Caki2 (cell line): ENCODE measurements around the gene TTLL11. TPM values are rescaled to one million over a fixed set of nuclear protein-coding genes. Genes with fewer than 3 reads are reported as not detected.

Experiments
- DNase-seq: peaks from one replicate; pipeline ENCODE4 v3.0.0-alpha.2; 2015; ENCODE audit warnings: low read depth
- in situ Hi-C: cut with HindIII; loops from 2 replicates; pipeline ENCODE4 v1.10.0; 2016; ENCODE audit warnings: low sequenced_read_pairs, low pct_unique_long_range_greater_than_20kb, mixed read lengths
- total RNA-seq: library from RNA; depleted of rRNA; stranded (reverse); fragments of >200 nt; shearing (Covaris generic); gene quantifications from 2 replicates; pipeline ENCODE4 v1.2.3, GENCODE V29; 2014; ENCODE audit warnings: low replicate concordance

The TTLL11 gene
- total RNA-seq, 1 experiment from 2014 or later, result 1.7 TPM

DNA sequence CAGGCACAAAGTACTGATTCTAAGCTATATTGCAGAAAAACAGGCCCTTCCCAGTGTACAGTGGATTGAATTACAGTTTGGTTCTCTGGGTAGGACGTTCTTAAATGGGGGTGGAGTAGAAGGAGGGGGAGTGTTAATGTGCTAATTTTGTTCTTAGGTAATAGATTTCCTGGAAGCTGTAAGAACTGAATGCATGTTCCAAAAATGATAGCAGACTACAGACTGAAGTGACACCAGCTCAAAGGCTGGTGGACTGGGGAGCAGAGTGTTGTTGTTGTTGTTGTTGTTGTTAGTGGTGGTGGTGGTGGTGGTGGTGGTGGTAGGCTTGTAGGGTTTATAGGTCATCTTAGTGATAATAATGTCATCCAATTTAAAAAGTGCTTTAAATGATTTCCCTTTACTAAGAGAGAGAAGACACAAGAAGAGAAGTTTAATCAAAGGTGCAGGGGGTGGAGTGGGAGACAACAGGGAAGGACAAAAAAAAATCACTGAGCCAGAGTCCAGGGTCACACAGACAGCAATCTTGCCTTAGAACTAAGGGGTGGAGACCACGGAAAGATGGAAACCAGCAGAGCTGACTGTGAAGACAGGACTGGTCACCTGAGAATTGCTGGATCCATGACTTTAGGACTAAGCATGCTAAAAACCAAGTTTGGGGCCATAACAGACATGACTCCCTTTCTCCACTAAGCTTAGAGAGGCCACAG is 27.0 kb downstream of the TTLL11 start:
- no peak for DNase-seq
- in situ Hi-C loops, result no loop called here

DNA sequence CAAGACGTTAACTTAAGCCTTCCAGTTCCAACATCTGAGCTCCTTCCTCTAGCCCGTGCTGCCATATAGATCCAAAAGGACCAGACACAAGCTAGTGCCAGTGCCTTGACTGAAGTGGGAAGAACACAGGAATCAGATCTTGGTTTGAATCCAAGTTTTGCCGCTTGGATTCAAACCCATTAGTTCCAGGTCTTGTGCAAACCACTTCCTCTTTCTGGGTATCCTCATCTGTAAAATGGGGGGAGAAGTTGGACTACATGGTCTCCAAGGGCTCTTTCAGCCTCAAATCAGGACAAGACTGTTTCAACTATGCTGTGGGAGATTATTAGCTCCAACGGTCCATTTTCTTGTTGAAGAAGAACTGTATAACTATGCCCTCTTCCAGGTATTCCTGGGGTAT is 32.6 kb downstream of the TTLL11 start:
- in situ Hi-C loops, result no loop called here
- DNase-seq, result no peak

DNA sequence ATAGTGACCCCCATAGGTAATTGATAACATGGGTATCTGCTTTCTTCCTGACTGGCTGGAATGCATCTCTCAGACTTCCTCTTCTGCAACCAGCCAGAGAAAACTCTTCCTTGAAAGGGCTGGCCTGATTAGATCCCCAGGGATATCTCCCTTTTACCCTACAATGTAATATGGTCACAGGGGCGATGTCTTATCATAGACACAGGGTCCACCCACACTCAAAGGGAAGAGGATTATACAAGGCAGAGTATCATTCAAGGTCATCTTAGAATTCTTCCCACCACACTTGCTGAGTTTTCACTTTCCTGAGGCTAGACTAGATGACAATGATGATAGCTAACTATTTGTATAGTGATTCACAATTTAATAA is 33.2 kb downstream of the TTLL11 start:
- DNase-seq, result no peak
- in situ Hi-C loops, result no loop called here

DNA sequence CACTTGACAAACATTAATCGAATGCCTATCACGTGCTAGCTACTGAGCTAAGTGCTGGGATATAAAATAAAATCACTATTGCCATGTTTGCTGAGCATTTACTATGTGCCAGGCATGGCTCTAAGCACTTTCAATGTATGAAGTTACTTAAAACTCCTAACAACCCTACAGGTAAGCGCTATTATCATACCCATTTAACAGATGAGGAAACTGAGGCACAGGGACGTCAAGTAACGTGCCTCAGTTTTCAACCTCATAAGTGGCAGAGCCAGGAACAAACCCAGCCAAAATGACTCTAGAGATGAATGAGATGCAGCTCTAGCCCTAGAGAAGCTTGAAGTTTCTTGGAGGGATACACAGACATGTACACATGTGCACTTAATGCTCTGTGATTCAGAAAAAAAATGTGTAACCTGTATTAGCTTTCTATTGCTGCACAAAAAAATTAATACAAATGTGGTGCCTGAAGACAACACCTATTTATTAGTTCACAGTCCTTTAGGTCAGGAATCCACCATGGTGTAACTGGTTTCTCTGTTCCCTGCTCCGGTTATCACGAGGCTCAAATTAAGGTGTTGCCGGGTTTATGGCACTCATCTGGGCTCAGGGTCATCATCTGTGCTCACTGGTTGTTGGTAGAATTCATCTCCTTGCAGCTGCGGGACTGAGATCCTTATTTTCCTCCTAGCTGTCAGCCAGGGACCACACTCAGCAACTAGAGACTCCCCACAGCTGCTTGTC is 33.7 kb downstream of the TTLL11 start:
- in situ Hi-C loops, result no loop called here
- DNase-seq, result no peak

DNA sequence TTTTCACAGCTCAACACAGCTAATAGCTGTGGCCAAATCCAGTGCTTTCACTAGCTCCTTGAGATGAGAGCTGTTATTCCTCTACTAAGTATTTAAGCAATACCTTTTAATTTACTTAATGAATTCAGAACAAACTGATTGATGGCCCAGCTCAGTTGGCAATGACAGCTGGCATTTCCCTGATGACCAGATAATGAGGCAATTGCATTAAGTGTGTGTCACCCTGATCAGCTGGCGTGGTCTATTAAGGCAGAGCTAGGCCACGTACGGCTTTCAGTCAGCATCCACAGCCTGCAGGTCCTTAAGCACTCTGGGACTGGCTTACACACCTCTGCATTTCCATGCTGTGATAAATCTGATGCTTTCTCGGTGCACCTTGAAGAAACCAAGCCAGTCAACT is 34.4 kb downstream of the TTLL11 start:
- in situ Hi-C loops, result no loop called here
- DNase-seq, result no peak

DNA sequence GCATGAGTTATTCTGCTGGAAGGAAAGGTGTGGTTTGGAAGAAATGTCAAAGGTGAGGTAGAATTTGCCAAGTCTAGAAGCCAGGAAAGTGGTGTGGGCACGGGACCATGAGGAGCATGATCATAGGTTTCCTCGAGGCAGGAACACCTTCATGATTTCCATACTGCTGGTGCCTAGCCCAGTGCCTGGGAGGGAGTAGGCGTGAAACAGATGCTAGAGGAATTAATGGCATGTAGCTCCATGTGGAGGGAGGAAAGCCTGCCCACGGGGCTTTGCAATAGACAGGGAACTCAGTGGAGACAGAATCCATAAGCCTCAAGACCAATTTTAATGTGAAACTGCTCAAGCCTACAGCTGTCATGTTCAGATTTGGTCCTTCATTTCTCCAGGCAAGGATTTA is 35.1 kb downstream of the TTLL11 start:
- in situ Hi-C loops, result no loop called here
- DNase-seq, result no peak

DNA sequence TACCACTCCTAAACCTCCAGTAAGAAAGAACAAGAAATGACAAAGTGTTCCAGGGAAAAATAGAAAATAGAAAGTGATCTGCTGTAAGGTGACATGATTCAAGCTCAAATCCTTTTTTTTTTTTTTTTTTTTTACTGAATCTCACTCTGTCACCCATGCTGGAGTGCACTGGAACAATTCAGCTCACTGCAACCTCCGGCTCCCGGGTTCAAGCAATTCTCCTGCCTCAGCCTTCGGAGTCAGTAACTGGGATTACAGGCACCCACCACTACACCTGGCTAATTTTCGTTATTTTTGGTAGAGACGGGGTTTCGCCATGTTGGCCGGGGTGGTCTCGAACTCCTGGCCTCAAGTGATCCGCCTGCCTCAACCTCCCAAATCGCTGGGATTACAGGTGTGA is 35.9 kb downstream of the TTLL11 start:
- in situ Hi-C loops, result no loop called here
- DNase-seq, result no peak

DNA sequence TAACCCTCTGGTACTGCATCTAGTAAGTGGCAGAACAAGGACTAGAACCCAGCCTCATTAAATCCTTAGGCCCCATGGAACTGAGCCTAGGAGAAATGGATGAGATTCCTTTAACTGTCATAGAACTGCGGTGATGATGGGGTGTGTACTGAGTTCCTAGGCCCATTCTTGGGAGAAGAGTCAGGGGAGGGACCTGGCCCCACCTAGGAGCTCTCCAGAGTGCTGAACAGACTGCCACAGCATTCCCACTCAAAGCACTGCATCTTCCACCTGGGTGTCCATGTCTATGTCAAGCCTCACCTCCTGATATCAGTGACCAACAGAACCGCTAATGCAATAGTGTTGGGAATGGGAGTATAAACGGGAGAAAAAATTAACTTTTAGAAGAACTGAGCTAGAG is 36.6 kb downstream of the TTLL11 start:
- peak; percentile 12 for DNase-seq
- in situ Hi-C loops, result no loop called here

DNA sequence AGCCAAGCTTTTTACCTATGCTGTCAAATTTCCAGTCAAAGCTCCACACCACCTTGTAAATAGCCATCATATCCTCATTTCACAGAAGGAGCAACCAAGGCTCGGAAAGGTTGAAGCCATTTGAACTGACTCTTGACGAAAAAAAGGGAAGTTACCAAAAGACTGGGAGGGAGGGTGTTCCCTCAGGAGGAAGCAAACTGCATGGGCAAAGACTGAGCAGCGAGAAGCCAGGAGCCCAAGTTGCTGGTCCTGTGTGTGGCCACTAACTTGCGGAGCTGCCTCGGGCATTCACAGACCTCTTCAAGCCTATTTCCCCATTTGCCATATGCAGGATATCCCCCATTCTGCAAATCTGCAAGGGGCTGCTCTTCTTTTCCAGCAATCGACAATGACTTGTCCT is 37.4 kb downstream of the TTLL11 start:
- in situ Hi-C loops, result no loop called here
- no peak for DNase-seq

DNA sequence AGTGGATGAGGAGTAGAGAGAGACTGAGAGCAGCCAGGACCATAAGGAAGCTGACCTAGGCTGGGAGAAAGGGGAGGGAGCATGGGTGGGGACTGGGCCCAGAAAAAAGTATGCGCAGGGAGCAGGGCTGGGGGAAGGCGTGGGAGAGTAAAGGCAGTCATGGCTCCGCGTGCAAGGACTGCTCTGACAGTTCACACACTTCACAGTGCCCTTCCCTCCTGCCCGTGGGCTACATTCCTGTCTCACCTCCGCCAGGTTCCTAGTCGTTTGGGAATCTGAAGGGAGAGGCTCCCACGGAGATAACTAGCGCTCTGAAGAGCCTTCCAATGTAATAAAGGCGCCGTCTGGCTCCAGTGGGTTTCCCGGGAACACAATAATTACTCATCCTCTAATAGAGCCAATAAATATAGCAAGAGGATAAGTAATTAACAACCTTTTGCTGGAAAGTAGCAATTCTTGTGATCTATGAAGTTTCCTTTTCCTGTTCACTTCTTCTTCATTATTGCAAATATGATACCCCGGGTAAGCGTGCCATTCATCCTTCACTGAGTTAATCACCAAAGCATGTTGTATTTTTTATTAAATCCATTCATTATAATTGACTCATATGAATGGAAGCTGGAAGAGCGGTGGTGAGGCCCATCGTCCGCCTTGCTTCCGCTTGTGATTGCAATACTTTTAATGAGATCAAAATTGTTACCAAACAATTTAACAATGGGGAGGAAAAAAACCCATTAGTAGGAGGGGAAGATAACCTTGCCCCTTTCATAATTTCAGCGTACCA is 39.3 kb downstream of the TTLL11 start:
- DNase-seq, result no peak
- in situ Hi-C loops, result no loop called here

DNA sequence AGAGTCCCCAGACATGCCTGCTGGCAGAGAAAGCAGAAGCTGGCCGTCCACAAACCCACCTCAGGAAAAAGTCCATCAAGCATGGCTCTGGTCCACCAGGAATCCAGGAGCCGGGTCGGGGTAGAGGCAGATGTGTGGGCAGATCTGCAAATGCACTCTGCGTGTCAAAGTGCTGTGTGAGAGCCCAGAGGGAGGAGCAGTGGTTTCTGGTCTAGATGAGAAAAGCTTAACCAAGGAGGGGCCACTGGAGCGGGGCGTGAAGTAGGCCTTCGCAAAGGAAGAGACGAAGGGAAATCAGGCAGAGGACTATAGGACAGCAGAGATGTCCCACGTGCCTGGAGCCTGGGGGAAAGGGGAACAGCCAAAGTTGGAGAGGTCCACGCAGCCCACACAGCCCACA is 40.0 kb downstream of the TTLL11 start:
- in situ Hi-C loops, result no loop called here
- no peak for DNase-seq

DNA sequence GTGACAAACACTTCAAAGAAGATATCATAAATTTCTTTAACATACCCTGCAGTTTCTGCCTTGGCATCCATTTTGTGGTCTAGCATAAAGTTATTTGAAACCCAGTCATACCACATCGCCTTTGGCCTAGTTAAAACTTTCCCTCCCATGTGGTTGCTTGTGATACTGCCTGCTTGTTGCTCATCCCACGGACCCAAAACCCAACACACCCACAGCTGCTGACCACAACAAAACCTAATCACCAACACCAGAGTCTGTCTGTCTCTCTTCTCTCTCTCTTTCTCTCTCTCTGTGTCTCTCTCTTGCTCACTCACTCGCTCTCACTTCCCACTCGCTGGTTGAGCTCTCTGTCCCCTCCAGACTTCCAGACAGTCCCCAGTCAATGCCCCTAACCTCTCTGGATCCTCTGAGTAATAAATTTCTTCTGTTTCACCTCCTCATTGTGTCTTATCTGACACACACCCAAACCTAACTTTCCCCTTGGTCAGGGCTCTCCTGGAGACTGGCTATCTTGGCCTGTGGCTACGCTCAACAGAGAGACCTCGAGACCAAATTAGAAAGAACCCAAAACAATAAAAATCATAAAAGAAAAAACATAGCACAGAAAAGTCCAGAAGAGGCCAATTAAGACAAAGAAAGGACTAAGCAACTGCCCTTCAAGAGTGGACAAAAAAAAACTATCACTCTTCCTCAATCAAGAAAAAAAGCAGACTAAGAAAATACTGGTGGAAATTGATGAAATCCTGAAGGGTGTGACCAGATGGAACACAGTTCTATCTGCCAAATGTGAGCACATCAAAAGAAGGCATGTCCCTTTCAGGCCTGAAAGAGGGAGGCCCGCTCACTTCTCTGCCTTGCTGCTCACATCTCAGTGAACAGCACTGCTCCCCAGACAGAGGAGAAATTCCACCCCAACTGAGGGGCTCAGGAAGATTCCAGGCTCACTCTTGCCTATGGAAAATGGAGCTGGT is 41.5 kb downstream of the TTLL11 start:
- in situ Hi-C loops, result no loop called here
- DNase-seq, result no peak

DNA sequence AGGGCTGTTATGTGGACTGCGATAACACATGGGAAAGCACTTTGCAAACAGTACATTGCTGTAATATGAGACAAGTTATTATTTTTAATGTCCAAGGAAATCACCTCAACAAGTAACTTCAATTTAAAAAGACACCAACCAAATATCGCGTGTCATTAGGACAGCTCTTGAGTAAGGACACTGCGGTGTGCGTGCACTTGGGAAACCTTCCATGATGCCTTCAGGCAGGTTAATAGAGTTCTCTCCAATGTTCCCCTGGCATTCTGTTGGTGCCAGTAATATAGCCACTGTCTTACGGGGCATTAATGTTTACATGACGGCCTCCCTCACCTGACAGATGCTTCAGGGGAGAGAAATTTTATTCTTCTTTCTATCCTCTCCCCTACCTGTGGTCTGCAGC is 42.9 kb downstream of the TTLL11 start:
- in situ Hi-C loops, result no loop called here
- DNase-seq, result no peak

DNA sequence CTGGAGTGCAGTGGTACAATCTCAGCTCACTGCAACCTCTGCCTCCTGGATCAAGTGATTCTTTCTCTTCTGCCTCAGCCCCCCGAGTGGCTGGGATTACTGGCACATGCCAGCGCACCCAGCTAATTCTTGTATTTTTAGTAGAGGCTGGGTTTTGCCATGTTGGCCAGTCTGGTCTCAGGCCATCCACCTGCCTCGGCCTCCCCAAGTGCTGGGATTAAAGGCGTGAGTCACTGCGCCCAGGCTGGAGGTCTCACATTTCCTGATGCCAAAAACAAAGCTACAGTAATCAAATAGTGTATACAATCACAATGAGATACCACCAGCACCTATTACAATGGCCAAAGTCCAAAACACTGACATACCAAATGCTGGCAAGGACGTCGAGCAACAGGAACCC is 51.1 kb downstream of the TTLL11 start:
- DNase-seq, result no peak
- in situ Hi-C loops, result no loop called here

DNA sequence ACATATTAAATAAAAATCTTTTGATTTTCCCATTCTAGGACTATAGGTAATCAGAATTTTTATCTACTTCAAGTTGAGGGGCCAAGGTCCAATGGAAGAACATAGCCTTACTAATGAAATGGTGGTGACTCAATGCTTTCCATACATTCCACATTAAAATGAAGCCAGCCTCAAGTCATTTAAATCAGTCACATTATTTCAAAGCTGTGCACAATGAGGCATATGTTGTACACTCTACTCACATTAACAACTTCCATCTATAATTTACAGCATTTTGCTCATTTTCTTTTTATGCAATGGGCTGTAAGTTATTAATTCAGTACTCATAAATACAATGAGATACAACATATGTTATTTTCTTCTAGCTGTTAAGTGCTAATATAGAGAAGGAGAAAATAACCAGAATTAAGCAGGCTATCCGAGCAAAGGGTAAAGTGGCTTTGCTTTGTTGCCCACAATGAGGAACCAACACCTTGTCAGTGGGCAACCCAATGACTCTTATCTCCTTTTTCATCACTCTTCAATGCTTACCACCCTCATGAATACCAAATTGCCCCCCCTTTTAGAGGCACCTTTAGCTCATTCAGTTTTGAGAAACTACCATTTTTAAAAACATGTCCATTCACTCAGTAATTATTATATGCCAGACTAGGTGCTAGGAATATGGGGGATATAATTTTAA is 52.4 kb downstream of the TTLL11 start:
- no peak for DNase-seq
- in situ Hi-C loops, result no loop called here

DNA sequence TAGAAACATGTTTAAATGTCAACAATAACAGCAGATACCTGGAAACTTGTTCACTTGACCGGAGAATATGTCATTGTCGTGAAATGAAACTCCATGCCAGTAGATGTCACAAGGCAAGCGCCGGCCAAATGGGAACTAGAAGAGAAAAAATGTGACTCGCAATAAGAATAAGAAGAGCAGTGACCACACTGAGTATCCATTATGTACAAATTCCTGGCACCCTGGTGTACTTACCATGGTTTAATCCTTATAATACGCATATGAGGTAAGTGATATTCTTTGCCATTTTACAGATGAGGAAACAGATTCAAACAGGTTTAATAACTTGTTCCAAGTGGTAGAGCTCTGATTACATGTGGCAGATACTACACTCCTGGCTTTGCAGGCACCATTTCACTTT is 53.9 kb downstream of the TTLL11 start:
- DNase-seq, result no peak
- in situ Hi-C loops, result no loop called here

DNA sequence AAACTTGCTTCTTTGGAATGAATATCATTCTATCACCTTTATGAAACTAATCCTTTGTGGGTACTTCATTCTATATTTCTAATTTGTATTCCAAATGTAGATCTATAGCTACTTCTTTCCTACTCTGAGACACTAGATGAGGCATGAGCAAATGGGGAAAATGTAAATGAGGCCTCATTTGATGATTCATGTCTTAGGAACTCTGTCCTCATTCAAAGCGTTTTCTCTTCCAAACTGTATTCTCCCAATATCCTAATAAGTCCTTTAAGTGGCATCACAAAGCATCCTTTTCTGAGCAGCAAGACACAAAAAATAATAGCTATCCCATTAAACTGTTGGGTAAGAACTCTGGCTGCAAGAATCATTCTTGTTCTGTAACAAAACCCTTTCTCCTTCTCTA is 56.1 kb downstream of the TTLL11 start:
- in situ Hi-C loops, result no loop called here
- DNase-seq, result no peak

DNA sequence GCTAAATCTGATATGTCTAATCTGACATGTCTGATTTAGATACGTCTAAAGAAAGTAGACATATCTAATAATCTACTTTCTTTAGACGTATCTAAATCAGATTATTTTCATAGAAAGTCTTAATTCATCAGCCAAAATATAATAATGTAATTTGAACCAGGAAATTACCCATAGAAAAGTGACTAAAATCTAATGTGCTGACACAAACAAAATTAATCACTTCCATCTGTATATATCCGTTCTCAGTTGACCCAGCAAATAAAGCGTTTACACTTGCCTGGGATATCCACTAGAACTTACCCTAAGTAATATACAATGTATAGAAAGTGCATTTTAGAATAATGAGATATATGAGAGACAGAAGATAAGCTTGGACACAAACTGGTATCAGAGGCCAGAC is 56.7 kb downstream of the TTLL11 start:
- no peak for DNase-seq
- in situ Hi-C loops, result no loop called here
